GM18502 (cell line): ENCODE results near the gene NOXA1.

ENCODE experiments used
- ATAC-seq: cut with Tn5 transposase; IDR thresholded peaks from one replicate; pipeline ENCODE4 v1.9.1; 2021; ENCODE audit warnings: mild to moderate bottlenecking; ENCODE audit not compliant: unreplicated experiment, poor library complexity

Gene NOXA1

GRCh38 chr9:137421838-137422603 is 1.2 kb upstream of the NOXA1 start:
- no peak for ATAC-seq

GRCh38 chr9:137423514-137424291 is 510 bp downstream of the NOXA1 start:
- no peak for ATAC-seq

- ATAC-seq = no peak
Observed at GRCh38 chr9:137426018-137426681, 3.0 kb downstream of the NOXA1 start.

- ATAC-seq = no peak
Observed at GRCh38 chr9:137427454-137428310, 4.5 kb downstream of the NOXA1 start.

- no peak for ATAC-seq
Observed at GRCh38 chr9:137428311-137428630, 5.1 kb downstream of the NOXA1 start.

- no peak for ATAC-seq
Observed at GRCh38 chr9:137428841-137429545, 5.8 kb downstream of the NOXA1 start.

- no peak for ATAC-seq
Observed at GRCh38 chr9:137429546-137429890, 6.3 kb downstream of the NOXA1 start.

- no peak for ATAC-seq
Observed at GRCh38 chr9:137429974-137430722, 7.0 kb downstream of the NOXA1 start.

GRCh38 chr9:137430723-137431415 is 7.7 kb downstream of the NOXA1 start:
- ATAC-seq = no peak

- no peak for ATAC-seq
Observed at GRCh38 chr9:137431416-137431931, 8.3 kb downstream of the NOXA1 start.

- no peak for ATAC-seq
Observed at GRCh38 chr9:137432687-137433348, 9.6 kb downstream of the NOXA1 start.

- no peak for ATAC-seq
Observed at GRCh38 chr9:137433349-137433915, 10.2 kb downstream of the NOXA1 start.

- no peak for ATAC-seq
Observed at GRCh38 chr9:137433916-137434431, 10.8 kb downstream of the NOXA1 start.

GRCh38 chr9:137434498-137435380 is 11.5 kb downstream of the NOXA1 start:
- no peak for ATAC-seq

GRCh38 chr9:137435381-137435891 is 12.2 kb downstream of the NOXA1 start:
- ATAC-seq = no peak
